ENCODE data around the gene ZNF513. TPM values are rescaled to one million over a fixed set of nuclear protein-coding genes. Genes with fewer than 3 reads are reported as not detected.
A peak's percentile ranks its signal among the peaks of the same experiment; 100 is the strongest.

The ZNF513 gene
- polyA plus RNA-seq, 2 of the 4 experiments (the other 2 are of a cell fraction) = 10.8 to 22.7 TPM

DNA sequence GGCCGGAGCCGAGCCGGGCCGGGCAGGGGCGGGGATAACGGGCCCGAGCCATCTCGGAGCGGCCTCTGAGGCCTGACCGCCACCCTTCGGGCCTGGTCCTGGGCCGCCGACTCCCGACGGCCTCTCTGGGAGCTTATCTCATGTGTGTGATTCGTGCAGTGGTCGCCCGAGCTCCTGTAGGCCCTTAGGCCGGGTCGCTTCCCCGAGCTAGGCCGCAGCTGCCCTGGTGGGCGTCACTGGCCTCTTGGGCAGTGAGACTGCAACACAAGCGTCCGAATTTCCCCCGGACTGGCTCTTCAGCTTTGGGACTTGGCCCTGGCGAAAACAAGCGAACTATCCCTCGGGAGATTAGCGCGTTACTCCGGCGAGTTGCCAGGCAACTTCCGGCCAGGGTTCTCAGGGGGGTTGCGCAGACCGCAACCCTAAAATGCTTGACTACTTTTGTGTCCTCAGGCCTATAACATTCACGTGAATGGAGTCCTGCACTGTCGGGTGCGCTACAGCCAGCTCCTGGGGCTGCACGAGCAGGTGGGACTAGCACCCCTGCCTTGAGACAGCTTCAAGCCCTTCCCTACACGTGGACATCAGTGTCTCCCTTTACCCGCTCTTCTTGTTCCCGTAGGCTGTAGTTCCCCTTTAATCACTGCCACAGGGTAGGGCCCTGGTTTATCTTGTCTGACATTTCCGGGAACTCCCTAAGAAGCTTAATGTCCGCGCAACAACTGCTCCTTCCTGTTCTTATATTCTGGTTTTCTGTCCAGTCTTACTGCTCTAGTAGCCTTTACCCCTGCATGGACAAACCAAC is 9.5 kb downstream of the ZNF513 start:
- no peak for FAIRE-seq
- WGBS (ENCODE audit: missing lambda C conversion rate) = 3% methylated on average over 23 of the region's 46 CpGs

DNA sequence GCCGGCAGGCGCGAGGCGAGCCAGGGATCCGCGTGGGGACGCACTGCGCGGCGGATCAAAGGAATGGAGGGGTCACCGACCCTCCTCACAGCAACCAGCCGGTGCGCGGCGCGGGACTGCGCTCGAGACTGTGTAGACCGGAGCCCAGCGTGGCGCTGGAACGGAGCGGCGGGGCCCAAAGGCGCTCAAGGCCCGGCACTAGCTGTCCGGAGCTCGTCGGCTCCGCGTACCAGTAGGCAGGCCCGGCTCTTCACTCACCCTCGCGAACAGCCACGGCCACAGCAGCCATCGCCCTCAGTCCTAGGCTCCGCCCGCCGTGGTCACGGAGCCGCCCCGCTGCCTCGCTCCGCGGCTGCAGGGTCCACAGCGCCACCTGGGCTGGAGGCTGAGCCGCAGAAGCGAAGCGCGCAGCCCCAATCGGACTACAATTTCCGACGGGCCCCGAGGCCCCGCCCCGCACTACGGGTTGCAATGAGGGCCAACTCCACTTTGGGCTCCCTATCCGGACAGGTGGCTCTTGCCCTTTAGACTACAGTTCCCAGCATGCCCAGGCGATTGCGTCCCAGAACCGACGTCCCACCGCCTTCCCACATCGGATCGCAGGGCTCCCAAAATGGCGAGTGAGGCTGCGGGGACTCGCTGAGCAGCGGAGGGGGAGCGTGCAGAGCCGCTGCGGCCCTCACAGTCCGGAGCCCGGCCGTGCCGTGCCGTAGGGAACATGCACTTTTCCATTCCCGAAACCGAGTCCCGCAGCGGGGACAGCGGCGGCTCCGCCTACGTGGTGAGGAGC is 10.3 kb downstream of the ZNF513 start, which contains the start of the genes EIF2B4 and SNX17:
EIF2B4 (minus strand) TSS at position 313 of the 790 bp plus-strand sequence; CDS start at position 289, 24 bp downstream.
SNX17 (plus strand) TSS at position 591 of the 790 bp plus-strand sequence; CDS start at position 719, 128 bp downstream.
- H3K9me3 ChIP-seq = no peaks in the 10 kb centered on the region
- DNase-seq (ENCODE audit: low read depth in 1 of 2, low spot score in 1 of 2) (peak; percentile 98 to 99), ATAC-seq (peak; percentile 90 to 94), FAIRE-seq (no peak)
- ChIA-PET CTCF (interaction anchor here (0.5 to 3.9 kb wide), 31 partner anchors 8 to 354 kb away, joined by 3 to 53 read pairs (median 5); partner anchors contain the start of genes GTF3C2, MPV17 and ZNF513), POLR2A (interaction anchor here (1.1 to 5.0 kb wide), 6 partner anchors 10 to 59 kb away, joined by 4 to 26 read pairs (median 5); partner anchors contain the start of genes GTF3C2, MPV17, NRBP1 and PPM1G)
- peak within 1 kb of the TSS; percentile 79 for H3K4me3 ChIP-seq
- peak within 1 kb of the TSS; percentile 94 for H3K4me2 ChIP-seq
- peaks cover 24% of the 10 kb centered on the region for H3K4me1 ChIP-seq
- 3% methylated on average over 54 of the region's 85 CpGs for WGBS (ENCODE audit: missing lambda C conversion rate)
- peak within 1 kb of the TSS; percentile 89 to 95 for H3K27ac ChIP-seq
- TF ChIP-seq CBX2 (IDR thresholded peaks at IDR 0.05; ENCODE audit: borderline replicate concordance, low read depth) (no peak), ZNF302 (CRISPR knock-in tag; IDR thresholded peaks at IDR 0.05) (no peak), EHMT2 (IDR thresholded peaks at IDR 0.05; ENCODE audit: low read depth) (no peak), JUNB (IDR thresholded peaks at IDR 0.05) (no peak), MAFK (IDR thresholded peaks at IDR 0.05; ENCODE audit: partially characterized antibody) (no peak), SREBF2 (IDR thresholded peaks at IDR 0.05) (no peak), ZFP36 (IDR thresholded peaks at IDR 0.05; ENCODE audit: borderline replicate concordance, partially characterized antibody) (no peak), KDM5A (IDR thresholded peaks at IDR 0.05) (peak; percentile 82), NFE2L2 (conservative IDR thresholded peaks at IDR 0.05; ENCODE audit: low read length) (no peak), CEBPB (IDR thresholded peaks at IDR 0.05) (peak in 1 of 2 experiments; percentile 51; a peak in 2 of 4 replicates), POLR2A (IDR thresholded peaks at IDR 0.05; ENCODE audit: low read length) (peak; percentile 90), RCOR1 (IDR thresholded peaks at IDR 0.05; ENCODE audit: low read depth, low read length) (no peak), HEYL (CRISPR knock-in tag; IDR thresholded peaks at IDR 0.05) (no peak), CHD4 (IDR thresholded peaks at IDR 0.05; ENCODE audit: borderline replicate concordance) (no peak), MAZ (IDR thresholded peaks at IDR 0.05; ENCODE audit: borderline replicate concordance, low read depth, low read length) (peak; percentile 81; the same call in 1 of the 2 replicates), ZC3H11A (IDR thresholded peaks at IDR 0.05) (no peak), CBX8 (IDR thresholded peaks at IDR 0.05) (no peak), PHF8 (IDR thresholded peaks at IDR 0.05; ENCODE audit: borderline replicate concordance, low read depth) (peak; percentile 87; the same call in 1 of the 2 replicates), HOXA7 (CRISPR knock-in tag; IDR thresholded peaks at IDR 0.05) (no peak), POLR2AphosphoS2 (conservative IDR thresholded peaks at IDR 0.05; ENCODE audit: low read length) (no peak)
- TF ChIP-seq, protein P1, sequence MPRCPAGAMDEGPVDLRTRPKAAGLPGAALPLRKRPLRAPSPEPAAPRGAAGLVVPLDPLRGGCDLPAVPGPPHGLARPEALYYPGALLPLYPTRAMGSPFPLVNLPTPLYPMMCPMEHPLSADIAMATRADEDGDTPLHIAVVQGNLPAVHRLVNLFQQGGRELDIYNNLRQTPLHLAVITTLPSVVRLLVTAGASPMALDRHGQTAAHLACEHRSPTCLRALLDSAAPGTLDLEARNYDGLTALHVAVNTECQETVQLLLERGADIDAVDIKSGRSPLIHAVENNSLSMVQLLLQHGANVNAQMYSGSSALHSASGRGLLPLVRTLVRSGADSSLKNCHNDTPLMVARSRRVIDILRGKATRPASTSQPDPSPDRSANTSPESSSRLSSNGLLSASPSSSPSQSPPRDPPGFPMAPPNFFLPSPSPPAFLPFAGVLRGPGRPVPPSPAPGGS (IDR thresholded peaks at IDR 0.05) = peak; percentile 86; the same call in 2 of the 3 replicates
- TF ChIP-seq, protein P2, sequence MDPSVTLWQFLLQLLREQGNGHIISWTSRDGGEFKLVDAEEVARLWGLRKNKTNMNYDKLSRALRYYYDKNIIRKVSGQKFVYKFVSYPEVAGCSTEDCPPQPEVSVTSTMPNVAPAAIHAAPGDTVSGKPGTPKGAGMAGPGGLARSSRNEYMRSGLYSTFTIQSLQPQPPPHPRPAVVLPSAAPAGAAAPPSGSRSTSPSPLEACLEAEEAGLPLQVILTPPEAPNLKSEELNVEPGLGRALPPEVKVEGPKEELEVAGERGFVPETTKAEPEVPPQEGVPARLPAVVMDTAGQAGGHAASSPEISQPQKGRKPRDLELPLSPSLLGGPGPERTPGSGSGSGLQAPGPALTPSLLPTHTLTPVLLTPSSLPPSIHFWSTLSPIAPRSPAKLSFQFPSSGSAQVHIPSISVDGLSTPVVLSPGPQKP (IDR thresholded peaks at IDR 0.05; ENCODE audit: low read depth, low read length) = no peak
- TF ChIP-seq, protein P3, sequence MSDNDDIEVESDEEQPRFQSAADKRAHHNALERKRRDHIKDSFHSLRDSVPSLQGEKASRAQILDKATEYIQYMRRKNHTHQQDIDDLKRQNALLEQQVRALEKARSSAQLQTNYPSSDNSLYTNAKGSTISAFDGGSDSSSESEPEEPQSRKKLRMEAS (IDR thresholded peaks at IDR 0.05) = peak; percentile 89
- TF ChIP-seq, protein P4, sequence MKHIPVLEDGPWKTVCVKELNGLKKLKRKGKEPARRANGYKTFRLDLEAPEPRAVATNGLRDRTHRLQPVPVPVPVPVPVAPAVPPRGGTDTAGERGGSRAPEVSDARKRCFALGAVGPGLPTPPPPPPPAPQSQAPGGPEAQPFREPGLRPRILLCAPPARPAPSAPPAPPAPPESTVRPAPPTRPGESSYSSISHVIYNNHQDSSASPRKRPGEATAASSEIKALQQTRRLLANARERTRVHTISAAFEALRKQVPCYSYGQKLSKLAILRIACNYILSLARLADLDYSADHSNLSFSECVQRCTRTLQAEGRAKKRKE (CRISPR knock-in tag; IDR thresholded peaks at IDR 0.05; ENCODE audit: low read depth) = no peak

More for the DNA sequence above, 9.5 kb downstream of the ZNF513 start:
- DNase-seq (ENCODE audit: low read depth in 1 of 2, low spot score in 1 of 2) (peak; percentile 29 to 57), ATAC-seq (peak; percentile 64 to 65)
- Histone ChIP-seq H3K4me3 (peak overlapping the region; percentile 79), H3K4me2 (peak overlapping the region; percentile 93), H3K27ac (peak overlapping the region; percentile 88 to 95), H3K9me3 (no peaks in the 10 kb centered on the region), H3K4me1 (peaks cover 24% of the 10 kb centered on the region)
- POLR2A ChIA-PET = interaction anchor here (0.5 to 5.0 kb wide), 3 partner anchors 9 to 38 kb away, joined by 3 to 26 read pairs (median 4); partner anchors contain the start of genes GTF3C2 and ZNF513
- CTCF ChIA-PET = interaction anchor here (0.9 to 3.9 kb wide), 9 partner anchors 10 to 106 kb away, joined by 3 to 28 read pairs (median 6); partner anchors contain the start of genes GTF3C2, MPV17 and ZNF513
- TF ChIP-seq PHF8 (IDR thresholded peaks at IDR 0.05; ENCODE audit: borderline replicate concordance, low read depth) = peak; percentile 98
- TF ChIP-seq, protein P4 (CRISPR knock-in tag; IDR thresholded peaks at IDR 0.05; ENCODE audit: low read depth) = 0 out of 2 replicates have a peak, but pooled peaks have one; percentile 36
- TF ChIP-seq, protein P3 (IDR thresholded peaks at IDR 0.05) = peak; percentile 92
- TF ChIP-seq KDM5A (IDR thresholded peaks at IDR 0.05) = peak; percentile 45; the same call in 1 of the 2 replicates
- TF ChIP-seq, protein P5, sequence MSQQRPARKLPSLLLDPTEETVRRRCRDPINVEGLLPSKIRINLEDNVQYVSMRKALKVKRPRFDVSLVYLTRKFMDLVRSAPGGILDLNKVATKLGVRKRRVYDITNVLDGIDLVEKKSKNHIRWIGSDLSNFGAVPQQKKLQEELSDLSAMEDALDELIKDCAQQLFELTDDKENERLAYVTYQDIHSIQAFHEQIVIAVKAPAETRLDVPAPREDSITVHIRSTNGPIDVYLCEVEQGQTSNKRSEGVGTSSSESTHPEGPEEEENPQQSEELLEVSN (IDR thresholded peaks at IDR 0.05; ENCODE audit: borderline replicate concordance, low read depth) = peak; percentile 95
- no peak for TF ChIP-seq KDM1A (IDR thresholded peaks at IDR 0.05; ENCODE audit: low read depth)
- no peak for TF ChIP-seq ZNF302 (CRISPR knock-in tag; IDR thresholded peaks at IDR 0.05)
- no peak for TF ChIP-seq RCOR1 (IDR thresholded peaks at IDR 0.05; ENCODE audit: low read depth, low read length)
- TF ChIP-seq MYC (IDR thresholded peaks at IDR 0.05; ENCODE audit: borderline replicate concordance, low read length) = peak; percentile 65; the same call in 1 of the 2 replicates

All from A549 (cell line).